Measurements from ENCODE around the gene OGT.
"Not testable (repeated sequence)": the region's sequence is repeated elsewhere in the genome, so short reads cannot be mapped to it uniquely, and the experiment has no call there.

The OGT gene

GRCh38 chrX:71532753-71533425 lies at the start of gene OGT:
TSS of gene OGT (plus strand) at chrX:71533104. CDS start at chrX:71533300, 196 bp downstream.
- DNase-seq, result peak; percentile 98

GRCh38 chrX:71487814-71488213 lies 45.1 kb upstream of the OGT start:
- DNase-seq, result no peak

- no peak for DNase-seq
These were observed 43.4 kb upstream of the OGT start for GRCh38 chrX:71489540-71489939.

- DNase-seq, result peak; percentile 69
These were observed 40.5 kb upstream of the OGT start for GRCh38 chrX:71492231-71493065.

GRCh38 chrX:71493111-71493613 lies 39.7 kb upstream of the OGT start:
- peak; percentile 24 for DNase-seq

GRCh38 chrX:71495979-71496378 lies 36.9 kb upstream of the OGT start:
- not testable (repeated sequence) for DNase-seq

GRCh38 chrX:71496476-71496875 lies 36.4 kb upstream of the OGT start:
- no peak for DNase-seq

GRCh38 chrX:71502080-71502479 lies 30.8 kb upstream of the OGT start:
- not testable (repeated sequence) for DNase-seq

- no peak for DNase-seq
These were observed 28.6 kb upstream of the OGT start for GRCh38 chrX:71504346-71504745.

- no peak for DNase-seq
These were observed 23.6 kb upstream of the OGT start for GRCh38 chrX:71509289-71509688.

- DNase-seq, result no peak
These were observed 22.7 kb upstream of the OGT start for GRCh38 chrX:71510161-71510560.

- DNase-seq, result not testable (repeated sequence)
These were observed 19.2 kb upstream of the OGT start for GRCh38 chrX:71513731-71514130.

GRCh38 chrX:71514367-71515037 lies 18.4 kb upstream of the OGT start:
- no peak for DNase-seq

GRCh38 chrX:71515038-71515396 lies 17.9 kb upstream of the OGT start:
- no peak for DNase-seq

GRCh38 chrX:71525316-71525715 lies 7.6 kb upstream of the OGT start:
- DNase-seq, result no peak

- peak; percentile 73 for DNase-seq
These were observed 689 bp upstream of the OGT start for GRCh38 chrX:71532078-71532752.

GRCh38 chrX:71533516-71533850 lies 579 bp downstream of the OGT start:
- DNase-seq, result no peak

- peak; percentile 76 for DNase-seq
These were observed 1.1 kb downstream of the OGT start for GRCh38 chrX:71533851-71534561.

GRCh38 chrX:71534773-71535544 lies 2.1 kb downstream of the OGT start:
- DNase-seq, result no peak

- peak; percentile 38 for DNase-seq
These were observed 3.4 kb downstream of the OGT start for GRCh38 chrX:71536285-71536684.

GRCh38 chrX:71537743-71538142 lies 4.8 kb downstream of the OGT start:
- DNase-seq, result no peak

- DNase-seq, result no peak
These were observed 7.9 kb downstream of the OGT start for GRCh38 chrX:71540801-71541200.

All from hematopoietic multipotent progenitor cell treated with erythropoietin and hydrocortisone succinate and interleukin-3 and kit ligand, for 4 days (in vitro differentiated cells).